Mesenchymal stem cell (in vitro differentiated cells and primary cell): Measurements from ENCODE around the gene CEACAM19.
A peak's percentile ranks its signal among the peaks of the same experiment; 100 is the strongest.

Experiments used
- DNase-seq: peaks from one replicate; pipeline ENCODE4 v3.0.0-alpha.2; 2013
- H2AFZ ChIP-seq: one replicate; pipeline ENCODE4 v1.6.1; 2013; ENCODE audit warnings: low read depth, mild to moderate bottlenecking, control low read depth, inconsistent platforms, low read length, moderate library complexity
- H2AK5ac ChIP-seq: 2 replicates; pipeline ENCODE4 v1.6.1; 2013; ENCODE audit warnings: low read length, moderate library complexity, mild to moderate bottlenecking, inconsistent platforms; ENCODE audit not compliant: severe bottlenecking
- H2BK120ac ChIP-seq: one replicate; pipeline ENCODE4 v1.6.1; 2013; ENCODE audit warnings: low read depth, mild to moderate bottlenecking, inconsistent platforms, low read length, moderate library complexity
- H2BK12ac ChIP-seq, 2 experiments: one replicate each; pipeline ENCODE4 v1.6.1; 2013; ENCODE audit warnings: inconsistent platforms in 2 of 2, low read length in 2 of 2, mild to moderate bottlenecking in 2 of 2, moderate library complexity in 2 of 2, control low read depth in 1 of 2
- H2BK15ac ChIP-seq: one replicate; pipeline ENCODE4 v1.6.1; 2013; ENCODE audit warnings: mild to moderate bottlenecking, low read depth, inconsistent platforms; ENCODE audit not compliant: poor library complexity, severe bottlenecking
- H2BK5ac ChIP-seq: 2 replicates; pipeline ENCODE4 v1.6.1; 2013; ENCODE audit warnings: low read depth, mild to moderate bottlenecking, low read length, control low read depth, inconsistent platforms; ENCODE audit not compliant: poor library complexity, severe bottlenecking
- H3K14ac ChIP-seq, 2 experiments: one replicate each; pipeline ENCODE4 v1.6.1; 2013; ENCODE audit warnings: inconsistent platforms in 2 of 2, low read length in 2 of 2, control low read depth in 1 of 2, mild to moderate bottlenecking in 1 of 2, moderate library complexity in 1 of 2
- H3K18ac ChIP-seq, 2 experiments: one replicate each; pipeline ENCODE4 v1.6.1; 2013; ENCODE audit warnings: inconsistent platforms in 2 of 2, low read length in 2 of 2, control low read depth in 1 of 2, low read depth in 1 of 2, mild to moderate bottlenecking in 1 of 2
- H3K23ac ChIP-seq, 2 experiments: one replicate each; pipeline ENCODE4 v1.6.1; 2013; ENCODE audit warnings: inconsistent platforms in 2 of 2, low read length in 2 of 2, mild to moderate bottlenecking in 2 of 2, moderate library complexity in 2 of 2, control low read depth in 1 of 2
- H3K27ac ChIP-seq: 2 replicates; pipeline ENCODE4 v1.5.1; 2013; ENCODE audit warnings: mild to moderate bottlenecking, moderate library complexity, low read length, control low read depth, inconsistent platforms; ENCODE audit not compliant: poor library complexity, severe bottlenecking
- H3K27me3 ChIP-seq, 2 experiments: 2 replicates each; pipeline versions ENCODE4 v1.6.1 to v1.7.0; 2013; ENCODE audit warnings: low read length in 2 of 2, mild to moderate bottlenecking in 2 of 2, moderate library complexity in 2 of 2, control low read depth in 1 of 2, inconsistent platforms in 1 of 2; ENCODE audit not compliant: control insufficient read depth in 1 of 2, insufficient read depth in 1 of 2
- H3K36me3 ChIP-seq, 2 experiments: 2 replicates each; pipeline versions ENCODE4 v1.6.1 to v1.7.0; 2013; ENCODE audit warnings: low read length in 2 of 2, control low read depth in 1 of 2, inconsistent platforms in 1 of 2, low read depth in 1 of 2, mild to moderate bottlenecking in 1 of 2; ENCODE audit not compliant: insufficient read depth in 2 of 2, control insufficient read depth in 1 of 2
- H3K4ac ChIP-seq, 2 experiments: one replicate each; pipeline ENCODE4 v1.6.1; 2013; ENCODE audit warnings: inconsistent platforms in 2 of 2, low read length in 2 of 2, mild to moderate bottlenecking in 2 of 2, moderate library complexity in 2 of 2, control low read depth in 1 of 2, low read depth in 1 of 2
- H3K4me1 ChIP-seq: 2 replicates; pipeline ENCODE4 v1.6.1; 2013; ENCODE audit warnings: low read depth, low read length, control low read depth; ENCODE audit not compliant: control insufficient read depth, insufficient read depth
- H3K4me2 ChIP-seq: 2 replicates; pipeline ENCODE4 v1.6.1; 2013; ENCODE audit warnings: low read length, mild to moderate bottlenecking, inconsistent platforms; ENCODE audit not compliant: poor library complexity, severe bottlenecking
- H3K4me3 ChIP-seq, 2 experiments: 2 replicates each; pipeline versions ENCODE4 v1.5.1 to v1.7.0; 2013; ENCODE audit warnings: low read length in 2 of 2, mild to moderate bottlenecking in 2 of 2, control low read depth in 1 of 2, low read depth in 1 of 2; ENCODE audit not compliant: insufficient read depth in 1 of 2
- H3K79me1 ChIP-seq: replicated peaks from 2 replicates; pipeline ENCODE4 v1.6.1; 2013; ENCODE audit warnings: mild to moderate bottlenecking, control low read depth, low read length, inconsistent platforms; ENCODE audit not compliant: poor library complexity, severe bottlenecking
- H3K9ac ChIP-seq: 2 replicates; pipeline ENCODE4 v1.7.0; 2013; ENCODE audit warnings: mild to moderate bottlenecking, low read length, moderate library complexity
- H3K9me3 ChIP-seq: 2 replicates; pipeline ENCODE4 v1.7.0; 2013; ENCODE audit warnings: mild to moderate bottlenecking, low read length; ENCODE audit not compliant: control insufficient read depth
- H4K8ac ChIP-seq: one replicate; pipeline ENCODE4 v1.6.1; 2013; ENCODE audit warnings: inconsistent platforms, mild to moderate bottlenecking, low read length, moderate library complexity
- H4K91ac ChIP-seq: one replicate; pipeline ENCODE4 v1.6.1; 2013; ENCODE audit warnings: mild to moderate bottlenecking, low read length, inconsistent platforms
- WGBS: methylation state at CpG from one replicate; pipeline ENCODE4 v1.1.7; 2013; ENCODE audit warnings: mixed read lengths; 5-methylcytosine and 5-hydroxymethylcytosine counted together

CEACAM19 gene

GRCh38 chr19:44675521-44675920 is 4.2 kb downstream of the CEACAM19 start:
- H3K23ac ChIP-seq, result no peak overlapping the region
- H4K8ac ChIP-seq, result no peak overlapping the region
- H3K27ac ChIP-seq, result no peak overlapping the region
- H4K91ac ChIP-seq, result no peak overlapping the region
- H3K4me3 ChIP-seq, result no peak overlapping the region
- no peak for DNase-seq
- no peak overlapping the region for H3K18ac ChIP-seq
- no peak overlapping the region for H2BK15ac ChIP-seq
- no peak overlapping the region for H3K9ac ChIP-seq
- no peaks in the 10 kb centered on the region for H3K79me1 ChIP-seq
- WGBS, result 94% methylated on average over 6 of the region's 6 CpGs
- no peaks in the 10 kb centered on the region for H3K27me3 ChIP-seq
- no peak overlapping the region for H2BK120ac ChIP-seq
- no peak overlapping the region for H2BK5ac ChIP-seq
- no peak overlapping the region for H2AFZ ChIP-seq
- H2AK5ac ChIP-seq, result no peak overlapping the region
- H3K14ac ChIP-seq, result no peak overlapping the region
- no peak overlapping the region for H3K4ac ChIP-seq
- no peaks in the 10 kb centered on the region for H3K4me1 ChIP-seq
- H3K9me3 ChIP-seq, result no peaks in the 10 kb centered on the region
- peaks cover 0 to 9% of the 10 kb centered on the region in 2 experiments for H3K36me3 ChIP-seq
- no peak overlapping the region for H3K4me2 ChIP-seq
- no peak overlapping the region for H2BK12ac ChIP-seq

- Histone ChIP-seq H3K27ac (no peak overlapping the region), H3K23ac (no peak overlapping the region), H3K18ac (no peak overlapping the region), H4K91ac (no peak overlapping the region), H3K4me3 (no peak overlapping the region), H3K4me2 (no peak overlapping the region), H3K4ac (no peak overlapping the region), H2BK5ac (no peak overlapping the region), H2BK120ac (no peak overlapping the region), H3K9ac (peak overlapping the region; percentile 5), H3K9me3 (no peaks in the 10 kb centered on the region), H4K8ac (no peak overlapping the region), H2BK12ac (peak overlapping the region in 1 of 2 experiments; percentile 6), H2BK15ac (peak overlapping the region; percentile 62), H2AFZ (no peak overlapping the region), H3K27me3 (no peaks in the 10 kb centered on the region), H3K36me3 (peaks cover 0 to 19% of the 10 kb centered on the region in 2 experiments), H3K14ac (no peak overlapping the region), H3K79me1 (no peaks in the 10 kb centered on the region), H3K4me1 (no peaks in the 10 kb centered on the region), H2AK5ac (no peak overlapping the region)
- DNase-seq, result peak; percentile 82
- WGBS, result 81% methylated on average over 6 of the region's 8 CpGs
Measured at GRCh38 chr19:44677019-44677811, 5.9 kb downstream of the CEACAM19 start.

- Histone ChIP-seq H3K36me3 (peaks cover 0 to 25% of the 10 kb centered on the region in 2 experiments), H3K18ac (no peak overlapping the region), H3K4me1 (peaks cover 2% of the 10 kb centered on the region), H3K23ac (no peak overlapping the region), H3K4me3 (no peak overlapping the region), H3K27ac (no peak overlapping the region), H2BK5ac (no peak overlapping the region), H4K91ac (no peak overlapping the region), H3K4me2 (no peak overlapping the region), H3K9ac (no peak overlapping the region), H2BK12ac (no peak overlapping the region), H2BK120ac (no peak overlapping the region), H3K4ac (no peak overlapping the region), H2AK5ac (no peak overlapping the region), H2BK15ac (no peak overlapping the region), H3K79me1 (no peaks in the 10 kb centered on the region), H4K8ac (no peak overlapping the region), H3K9me3 (no peaks in the 10 kb centered on the region), H3K27me3 (no peaks in the 10 kb centered on the region), H3K14ac (no peak overlapping the region), H2AFZ (no peak overlapping the region)
- DNase-seq, result no peak
Measured at GRCh38 chr19:44680536-44680935, 9.3 kb downstream of the CEACAM19 start.

GRCh38 chr19:44681992-44682790 is 10.9 kb downstream of the CEACAM19 start:
- WGBS, result 90% methylated on average over 11 of the region's 15 CpGs
- no peak overlapping the region for H3K23ac ChIP-seq

More at GRCh38 chr19:44681992-44682790, 10.9 kb downstream of the CEACAM19 start:
- Histone ChIP-seq H2AK5ac (no peak overlapping the region), H3K4ac (no peak overlapping the region), H3K14ac (no peak overlapping the region), H3K4me2 (no peak overlapping the region), H3K9me3 (no peaks in the 10 kb centered on the region), H3K79me1 (no peaks in the 10 kb centered on the region), H3K27me3 (no peaks in the 10 kb centered on the region), H2BK120ac (no peak overlapping the region), H3K36me3 (peaks cover 0 to 25% of the 10 kb centered on the region in 2 experiments), H3K9ac (no peak overlapping the region), H4K8ac (no peak overlapping the region), H4K91ac (no peak overlapping the region), H3K4me1 (peaks cover 5% of the 10 kb centered on the region), H3K4me3 (no peak overlapping the region), H2BK15ac (no peak overlapping the region), H2BK12ac (no peak overlapping the region), H2AFZ (no peak overlapping the region), H3K27ac (no peak overlapping the region), H2BK5ac (no peak overlapping the region), H3K18ac (peak overlapping the region in 1 of 2 experiments; percentile 41)
- no peak for DNase-seq
